ENCODE measurements around the gene OR2T27.
"Not testable (repeated sequence)": the region's sequence is repeated elsewhere in the genome, so short reads cannot be mapped to it uniquely, and the experiment has no call there.

Gene OR2T27

GRCh38 chr1:248655354-248655753 is at the start of gene OR2T27:
Gene OR2T27 (minus strand): TSS chr1:248655528. CDS start chr1:248650884, 4,644 bp downstream.
- not testable (repeated sequence) for TF ChIP-seq FOXM1 (IDR thresholded peaks at IDR 0.05; ENCODE audit: borderline replicate concordance, low read depth); CEBPB (IDR thresholded peaks at IDR 0.05); NFIC (IDR thresholded peaks at IDR 0.05)

DNA sequence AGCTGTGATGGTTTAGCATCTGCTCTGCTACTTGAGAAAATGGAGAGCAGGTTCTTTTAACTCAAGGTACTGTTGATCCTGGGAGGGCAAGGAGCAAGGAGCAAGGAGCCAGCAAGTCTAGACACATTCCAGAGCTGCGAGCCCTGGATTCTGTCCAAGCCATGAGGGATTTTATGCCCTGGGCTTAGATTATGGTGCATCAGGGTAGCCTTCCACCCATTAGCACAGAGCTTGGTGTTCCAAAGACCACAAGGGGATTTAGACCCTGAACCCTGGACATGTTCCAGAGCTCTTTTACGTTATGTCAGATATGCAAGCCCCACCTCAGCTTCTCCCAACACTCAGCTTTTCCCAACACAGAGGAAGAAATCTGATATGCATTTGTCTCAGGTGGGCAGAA is 49.3 kb upstream of the OR2T27 start:
- TF ChIP-seq TEAD4 (IDR thresholded peaks at IDR 0.05): no peak
- TF ChIP-seq ZBTB7A (IDR thresholded peaks at IDR 0.05; ENCODE audit: low read depth): no peak
- TF ChIP-seq NFIC (IDR thresholded peaks at IDR 0.05): no peak
- TF ChIP-seq YY1 (IDR thresholded peaks at IDR 0.05; ENCODE audit: low read depth): no peak
- TF ChIP-seq RAD21 (IDR thresholded peaks at IDR 0.05; ENCODE audit: low read depth): no peak
- TF ChIP-seq CEBPB (IDR thresholded peaks at IDR 0.05): no peak
- TF ChIP-seq CREB1 (IDR thresholded peaks at IDR 0.05; ENCODE audit: low read depth): no peak
- TF ChIP-seq TCF12 (IDR thresholded peaks at IDR 0.05; ENCODE audit: low read depth): no peak
- TF ChIP-seq, protein P1, sequence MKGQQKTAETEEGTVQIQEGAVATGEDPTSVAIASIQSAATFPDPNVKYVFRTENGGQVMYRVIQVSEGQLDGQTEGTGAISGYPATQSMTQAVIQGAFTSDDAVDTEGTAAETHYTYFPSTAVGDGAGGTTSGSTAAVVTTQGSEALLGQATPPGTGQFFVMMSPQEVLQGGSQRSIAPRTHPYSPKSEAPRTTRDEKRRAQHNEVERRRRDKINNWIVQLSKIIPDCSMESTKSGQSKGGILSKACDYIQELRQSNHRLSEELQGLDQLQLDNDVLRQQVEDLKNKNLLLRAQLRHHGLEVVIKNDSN (IDR thresholded peaks at IDR 0.05): no peak
- no peak for TF ChIP-seq EP300 (IDR thresholded peaks at IDR 0.05; ENCODE audit: borderline replicate concordance)
- no peak for TF ChIP-seq FOXM1 (IDR thresholded peaks at IDR 0.05; ENCODE audit: borderline replicate concordance, low read depth)
- no peak for TF ChIP-seq MAX (IDR thresholded peaks at IDR 0.05)
- TF ChIP-seq EGR1 (IDR thresholded peaks at IDR 0.05): no peak
- no peak for TF ChIP-seq REST (IDR thresholded peaks at IDR 0.05; ENCODE audit: low read depth)
- no peak for TF ChIP-seq TAF1 (IDR thresholded peaks at IDR 0.05; ENCODE audit: low read depth)

- no peak for TF ChIP-seq YY1 (IDR thresholded peaks at IDR 0.05; ENCODE audit: low read depth)
- TF ChIP-seq FOXM1 (IDR thresholded peaks at IDR 0.05; ENCODE audit: borderline replicate concordance, low read depth): no peak
- no peak for TF ChIP-seq CEBPB (IDR thresholded peaks at IDR 0.05)
- no peak for TF ChIP-seq TAF1 (IDR thresholded peaks at IDR 0.05; ENCODE audit: low read depth)
Observed at GRCh38 chr1:248703674-248704073, 48.3 kb upstream of the OR2T27 start.

- TF ChIP-seq TEAD4 (IDR thresholded peaks at IDR 0.05): no peak
- TF ChIP-seq NFIC (IDR thresholded peaks at IDR 0.05): no peak
- TF ChIP-seq TCF12 (IDR thresholded peaks at IDR 0.05; ENCODE audit: low read depth): no peak
- no peak for TF ChIP-seq MAX (IDR thresholded peaks at IDR 0.05)
- TF ChIP-seq REST (IDR thresholded peaks at IDR 0.05; ENCODE audit: low read depth): no peak
Observed at GRCh38 chr1:248702714-248703113, 47.4 kb upstream of the OR2T27 start, which contains the start of gene OR14I1. Gene OR14I1 (minus strand): TSS chr1:248702766.

- no peak for TF ChIP-seq TEAD4 (IDR thresholded peaks at IDR 0.05)
- TF ChIP-seq, protein P1 (IDR thresholded peaks at IDR 0.05): no peak
- no peak for TF ChIP-seq YY1 (IDR thresholded peaks at IDR 0.05; ENCODE audit: low read depth)
- TF ChIP-seq CREB1 (IDR thresholded peaks at IDR 0.05; ENCODE audit: low read depth): no peak
- no peak for TF ChIP-seq EP300 (IDR thresholded peaks at IDR 0.05; ENCODE audit: borderline replicate concordance)
- no peak for TF ChIP-seq TCF12 (IDR thresholded peaks at IDR 0.05; ENCODE audit: low read depth)
- no peak for TF ChIP-seq RAD21 (IDR thresholded peaks at IDR 0.05; ENCODE audit: low read depth)
- TF ChIP-seq CEBPB (IDR thresholded peaks at IDR 0.05): no peak
- TF ChIP-seq FOXM1 (IDR thresholded peaks at IDR 0.05; ENCODE audit: borderline replicate concordance, low read depth): no peak
- TF ChIP-seq NFIC (IDR thresholded peaks at IDR 0.05): no peak
- TF ChIP-seq REST (IDR thresholded peaks at IDR 0.05; ENCODE audit: low read depth): no peak
- TF ChIP-seq TAF1 (IDR thresholded peaks at IDR 0.05; ENCODE audit: low read depth): no peak
- no peak for TF ChIP-seq MAX (IDR thresholded peaks at IDR 0.05)
- no peak for TF ChIP-seq EGR1 (IDR thresholded peaks at IDR 0.05)
- no peak for TF ChIP-seq ZBTB7A (IDR thresholded peaks at IDR 0.05; ENCODE audit: low read depth)
Observed at GRCh38 chr1:248699099-248699498, 43.8 kb upstream of the OR2T27 start.
